Colonic mucosa (tissue), 4 donors: ENCODE results near the gene CCM2L. TPM values are rescaled to one million over a fixed set of nuclear protein-coding genes. Genes with fewer than 3 reads are reported as not detected.

Source experiments
- DNase-seq: peaks from one replicate; pipeline ENCODE4 v3.0.0-alpha.2; 2020
- H3K27ac ChIP-seq: fragments of 200-600 bp; one replicate; pipeline ENCODE4 v1.8.0; 2021
- H3K27me3 ChIP-seq: fragments of 200-600 bp; one replicate; pipeline ENCODE4 v1.8.0; 2021
- H3K36me3 ChIP-seq: fragments of 200-600 bp; one replicate; pipeline ENCODE4 v1.8.0; 2021
- H3K4me1 ChIP-seq: fragments of 200-600 bp; one replicate; pipeline ENCODE4 v1.8.0; 2021; ENCODE audit warnings: mild to moderate bottlenecking
- H3K4me3 ChIP-seq: fragments of 200-600 bp; one replicate; pipeline ENCODE4 v1.8.0; 2021
- H3K9ac ChIP-seq, 2 donors: one replicate each; pipeline ENCODE4 v1.7.0; 2013; ENCODE audit warnings: control low read depth in 2 of 2, low read depth in 2 of 2, low read length in 2 of 2
- H3K9me3 ChIP-seq: fragments of 200-600 bp; one replicate; pipeline ENCODE4 v1.8.0; 2021
- intact Hi-C: fragments of 100-400 bp; cut with DNase I; formaldehyde crosslinking; loops from one replicate; pipeline ENCODE4 v1.14.1; 2022
- total RNA-seq, 2 donors: library from RNA; stranded (reverse); fragmentation: NEBNext Ultra II Directional in 1 of 2; extraction: Animal tissue kit (Norgen Biotek cat#: 25700) in 1 of 2; gene quantifications; one replicate each; pipeline ENCODE4 v1.2.1, GENCODE V29; 2021
- TF ChIP-seq, protein P1 (sequence below): fragments of 200-600 bp; IDR thresholded peaks from one replicate; pipeline ENCODE4 v1.8.0; 2022; ENCODE audit warnings: antibody characterized with exemption, mild to moderate bottlenecking
- donor health status: healthy.
- donor health status: DM: no; HTN: no; CAD: no.
- donor health status: DM: no; HTN: no; CAD: no.

The CCM2L gene
- total RNA-seq, 2 donors from 2014 or later, result 1.1 to 1.2 TPM

GRCh38 chr20:31992086-31992485 is 18.2 kb upstream of the CCM2L start:
- TF ChIP-seq, protein P1, sequence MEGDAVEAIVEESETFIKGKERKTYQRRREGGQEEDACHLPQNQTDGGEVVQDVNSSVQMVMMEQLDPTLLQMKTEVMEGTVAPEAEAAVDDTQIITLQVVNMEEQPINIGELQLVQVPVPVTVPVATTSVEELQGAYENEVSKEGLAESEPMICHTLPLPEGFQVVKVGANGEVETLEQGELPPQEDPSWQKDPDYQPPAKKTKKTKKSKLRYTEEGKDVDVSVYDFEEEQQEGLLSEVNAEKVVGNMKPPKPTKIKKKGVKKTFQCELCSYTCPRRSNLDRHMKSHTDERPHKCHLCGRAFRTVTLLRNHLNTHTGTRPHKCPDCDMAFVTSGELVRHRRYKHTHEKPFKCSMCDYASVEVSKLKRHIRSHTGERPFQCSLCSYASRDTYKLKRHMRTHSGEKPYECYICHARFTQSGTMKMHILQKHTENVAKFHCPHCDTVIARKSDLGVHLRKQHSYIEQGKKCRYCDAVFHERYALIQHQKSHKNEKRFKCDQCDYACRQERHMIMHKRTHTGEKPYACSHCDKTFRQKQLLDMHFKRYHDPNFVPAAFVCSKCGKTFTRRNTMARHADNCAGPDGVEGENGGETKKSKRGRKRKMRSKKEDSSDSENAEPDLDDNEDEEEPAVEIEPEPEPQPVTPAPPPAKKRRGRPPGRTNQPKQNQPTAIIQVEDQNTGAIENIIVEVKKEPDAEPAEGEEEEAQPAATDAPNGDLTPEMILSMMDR, result no peak

GRCh38 chr20:31996996-31997395 is 13.2 kb upstream of the CCM2L start:
- no peak for DNase-seq
- H3K4me1 ChIP-seq, result no peaks in the 10 kb centered on the region
- H3K27me3 ChIP-seq, result peaks cover 10% of the 10 kb centered on the region
- H3K36me3 ChIP-seq, result no peaks in the 10 kb centered on the region
- intact Hi-C loops, result no loop called here
- H3K27ac ChIP-seq, result no peak overlapping the region
- H3K9ac ChIP-seq, result no peak overlapping the region
- H3K4me3 ChIP-seq, result no peak overlapping the region
- no peaks in the 10 kb centered on the region for H3K9me3 ChIP-seq
- TF ChIP-seq, protein P1, result no peak

More at GRCh38 chr20:31992086-31992485, 18.2 kb upstream of the CCM2L start:
- no peak overlapping the region for H3K27ac ChIP-seq
- no peak overlapping the region for H3K9ac ChIP-seq
- no peaks in the 10 kb centered on the region for H3K36me3 ChIP-seq
- DNase-seq, result no peak
- intact Hi-C loops, result no loop called here
- H3K4me1 ChIP-seq, result no peaks in the 10 kb centered on the region
- no peaks in the 10 kb centered on the region for H3K9me3 ChIP-seq
- no peak overlapping the region for H3K4me3 ChIP-seq
- peaks cover 10% of the 10 kb centered on the region for H3K27me3 ChIP-seq

GRCh38 chr20:31998246-31998645 is 12.0 kb upstream of the CCM2L start:
- Histone ChIP-seq H3K4me3 (no peak overlapping the region), H3K4me1 (no peaks in the 10 kb centered on the region), H3K36me3 (no peaks in the 10 kb centered on the region), H3K27me3 (peaks cover 10% of the 10 kb centered on the region), H3K27ac (no peak overlapping the region), H3K9me3 (no peaks in the 10 kb centered on the region), H3K9ac (no peak overlapping the region)
- TF ChIP-seq, protein P1, result no peak
- intact Hi-C loops, result no loop called here
- no peak for DNase-seq

- no peaks in the 10 kb centered on the region for H3K27me3 ChIP-seq
- H3K4me3 ChIP-seq, result no peak overlapping the region
- H3K9me3 ChIP-seq, result no peaks in the 10 kb centered on the region
- H3K27ac ChIP-seq, result no peak overlapping the region
- no peak overlapping the region for H3K9ac ChIP-seq
- H3K4me1 ChIP-seq, result no peaks in the 10 kb centered on the region
- H3K36me3 ChIP-seq, result no peaks in the 10 kb centered on the region
- TF ChIP-seq, protein P1, result no peak
- DNase-seq, result no peak
- intact Hi-C loops, result no loop called here
These were observed 6.9 kb upstream of the CCM2L start for GRCh38 chr20:32003325-32003724.

DNA sequence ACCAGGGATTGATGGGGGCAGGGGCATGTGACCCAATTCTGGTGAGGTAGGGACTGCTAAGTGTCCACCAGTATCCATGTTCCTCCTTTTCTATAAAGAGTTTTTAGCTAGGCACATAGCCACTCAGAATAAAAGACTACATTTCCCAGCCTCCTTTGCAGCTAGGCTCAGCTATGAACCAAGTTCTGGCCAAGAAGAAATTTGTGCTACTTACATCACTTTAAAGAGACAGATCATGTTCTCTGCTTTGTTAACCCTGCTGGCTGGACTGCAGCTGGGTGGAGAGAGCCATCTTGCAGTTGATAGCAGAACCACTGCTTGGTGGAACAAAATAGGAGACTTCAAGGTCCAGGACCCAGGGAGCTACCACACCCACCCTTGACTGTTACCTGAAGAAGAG is 5.3 kb upstream of the CCM2L start:
- no peaks in the 10 kb centered on the region for H3K4me1 ChIP-seq
- no peak for DNase-seq

More for the DNA sequence above, 5.3 kb upstream of the CCM2L start:
- no peaks in the 10 kb centered on the region for H3K36me3 ChIP-seq
- intact Hi-C loops, result no loop called here
- H3K27me3 ChIP-seq, result no peaks in the 10 kb centered on the region
- no peak overlapping the region for H3K4me3 ChIP-seq
- H3K27ac ChIP-seq, result no peak overlapping the region
- TF ChIP-seq, protein P1, result no peak
- H3K9me3 ChIP-seq, result no peaks in the 10 kb centered on the region
- H3K9ac ChIP-seq, result no peak overlapping the region
